IMR-90 (cell line): Measurements from ENCODE around the gene EYS. TPM values are rescaled to one million over a fixed set of nuclear protein-coding genes. Genes with fewer than 3 reads are reported as not detected.

ENCODE experiments used
- ATAC-seq: fragments of 200-7000 bp; cut with Tn5 transposase; 2 replicates; pipeline ENCODE4 v1.9.1; 2020; ENCODE audit warnings: low read depth, mild to moderate bottlenecking, moderate library complexity
- BruUV-seq: library from RNA; stranded (reverse); fragments of 400-500 nt; replicated peaks from 2 replicates; lab custom pipeline; 2021; lab: Mats Ljungman, UMichigan
- CTCF ChIA-PET: fragments of 300-600 bp; formaldehyde crosslinking; extraction: SDS; loops from one replicate; lab custom pipeline; 2021; ENCODE audit warnings: antibody characterized with exemption; lab: Yijun Ruan, JAX
- POLR2A ChIA-PET: fragments of 300-600 bp; sonication (Branson Sonifier 250); formaldehyde crosslinking; loops from one replicate; lab custom pipeline; 2022; ENCODE audit warnings: antibody characterized with exemption; ENCODE audit not compliant: unreplicated experiment; lab: Charles Lee
- DNase-seq: peaks from one replicate; pipeline ENCODE4 v3.0.0; 2013
- H2AFZ ChIP-seq: replicated peaks from 2 replicates; pipeline ENCODE3; 2013; ENCODE audit warnings: low read length, mild to moderate bottlenecking; ENCODE audit not compliant: poor library complexity
- H2AK5ac ChIP-seq: 2 replicates; pipeline ENCODE4 v1.6.1; 2013; ENCODE audit warnings: low read depth, low read length, inconsistent platforms
- H2AK9ac ChIP-seq: replicated peaks from 2 replicates; pipeline ENCODE3; 2013; ENCODE audit warnings: mild to moderate bottlenecking, low read depth, low read length, moderate library complexity; ENCODE audit not compliant: poor library complexity
- H2BK120ac ChIP-seq: 2 replicates; pipeline ENCODE4 v1.6.1; 2013; ENCODE audit warnings: low read depth, low read length, inconsistent platforms
- H2BK15ac ChIP-seq: 3 replicates; pipeline ENCODE4 v1.6.1; 2013; ENCODE audit warnings: low read depth, low read length, inconsistent platforms
- H2BK20ac ChIP-seq: 2 replicates; pipeline ENCODE4 v1.6.1; 2013; ENCODE audit warnings: low read depth, mild to moderate bottlenecking, inconsistent platforms, low read length, moderate library complexity
- H2BK5ac ChIP-seq: 2 replicates; pipeline ENCODE4 v1.6.1; 2013; ENCODE audit warnings: mild to moderate bottlenecking, low read depth, low read length, inconsistent platforms; ENCODE audit not compliant: poor library complexity, severe bottlenecking
- H3K14ac ChIP-seq: replicated peaks from 2 replicates; pipeline ENCODE4 v1.6.1; 2013; ENCODE audit warnings: low read depth, low read length, inconsistent platforms
- H3K18ac ChIP-seq: 2 replicates; pipeline ENCODE4 v1.6.1; 2013; ENCODE audit warnings: low read depth, low read length, control low read depth
- H3K23ac ChIP-seq: 2 replicates; pipeline ENCODE4 v1.6.1; 2013; ENCODE audit warnings: low read depth, low read length, inconsistent platforms
- H3K27ac ChIP-seq: 2 replicates; pipeline ENCODE4 v1.5.1; 2013; ENCODE audit warnings: mild to moderate bottlenecking, control low read depth, low read length; ENCODE audit not compliant: insufficient read depth
- H3K27me3 ChIP-seq: 2 replicates; pipeline ENCODE4 v1.6.1; 2013; ENCODE audit warnings: low read length; ENCODE audit not compliant: control insufficient read depth, insufficient read depth
- H3K36me3 ChIP-seq: 2 replicates; pipeline ENCODE4 v1.6.1; 2013; ENCODE audit warnings: low read length, mixed read lengths; ENCODE audit not compliant: control insufficient read depth, insufficient read depth
- H3K4ac ChIP-seq: 2 replicates; pipeline ENCODE4 v1.6.1; 2013; ENCODE audit warnings: low read depth, low read length, inconsistent platforms
- H3K4me1 ChIP-seq: 2 replicates; pipeline ENCODE4 v1.6.1; 2013; ENCODE audit warnings: low read length, mixed read lengths; ENCODE audit not compliant: control insufficient read depth, insufficient read depth
- H3K4me2 ChIP-seq: 2 replicates; pipeline ENCODE4 v1.6.1; 2013; ENCODE audit warnings: low read depth, mild to moderate bottlenecking, control low read depth, low read length, moderate library complexity
- H3K4me3 ChIP-seq: 2 replicates; pipeline ENCODE4 v1.5.1; 2013; ENCODE audit warnings: low read depth, mild to moderate bottlenecking, control low read depth, low read length, moderate library complexity; ENCODE audit not compliant: insufficient read depth
- H3K56ac ChIP-seq: 2 replicates; pipeline ENCODE4 v1.6.1; 2013; ENCODE audit warnings: low read length, inconsistent platforms; ENCODE audit not compliant: insufficient read depth; ENCODE audit errors: extremely low read depth
- H3K79me1 ChIP-seq, 2 experiments: 2 replicates each; pipeline ENCODE4 v1.6.1; 2013; ENCODE audit warnings: low read length in 2 of 2, inconsistent platforms in 1 of 2, low read depth in 1 of 2
- H3K9ac ChIP-seq: 2 replicates; pipeline ENCODE4 v1.6.1; 2013; ENCODE audit warnings: low read depth, low read length, control low read depth
- H3K9me1 ChIP-seq: 2 replicates; pipeline ENCODE4 v1.6.1; 2013; ENCODE audit warnings: low read length, inconsistent platforms; ENCODE audit not compliant: insufficient read depth
- H3K9me3 ChIP-seq: 2 replicates; pipeline ENCODE4 v1.6.1; 2013; ENCODE audit warnings: low read length; ENCODE audit not compliant: control insufficient read depth, insufficient read depth
- H4K20me1 ChIP-seq: 2 replicates; pipeline ENCODE4 v1.6.1; 2013; ENCODE audit warnings: low read length, inconsistent platforms; ENCODE audit not compliant: insufficient read depth
- H4K5ac ChIP-seq: 2 replicates; pipeline ENCODE4 v1.6.1; 2013; ENCODE audit warnings: mild to moderate bottlenecking, low read depth, low read length, control low read depth
- H4K8ac ChIP-seq, 2 experiments: 2 replicates each; pipeline ENCODE4 v1.6.1; 2013; ENCODE audit warnings: low read depth in 2 of 2, low read length in 2 of 2, control low read depth in 1 of 2, inconsistent platforms in 1 of 2
- H4K91ac ChIP-seq: 2 replicates; pipeline ENCODE4 v1.6.1; 2013; ENCODE audit warnings: low read depth, low read length, inconsistent platforms; ENCODE audit not compliant: insufficient read depth
- BHLHE40 ChIP-seq: fragments of 150-350 bp; IDR thresholded peaks from 2 replicates; pipeline ENCODE4 v1.6.1; 2016; ENCODE audit warnings: mild to moderate bottlenecking, low read depth, low read length
- CEBPB ChIP-seq: IDR thresholded peaks from 2 replicates; pipeline ENCODE4 v1.6.1; 2012; ENCODE audit warnings: low read depth, low read length, improper control_type of control experiment
- CHD1 ChIP-seq: IDR thresholded peaks from 2 replicates; pipeline ENCODE4 v1.6.1; 2012; ENCODE audit warnings: low read depth, low read length, improper control_type of control experiment
- MAFK ChIP-seq: IDR thresholded peaks from 2 replicates; pipeline ENCODE4 v1.6.1; 2012; ENCODE audit warnings: low read depth, low read length, improper control_type of control experiment
- MAZ ChIP-seq: IDR thresholded peaks from 2 replicates; pipeline ENCODE4 v1.6.1; 2012; ENCODE audit warnings: low read depth, mild to moderate bottlenecking, low read length, improper control_type of control experiment, moderate library complexity, borderline replicate concordance
- MXI1 ChIP-seq: IDR thresholded peaks from 2 replicates; pipeline ENCODE4 v1.6.1; 2012; ENCODE audit warnings: low read depth, mild to moderate bottlenecking, low read length, moderate library complexity, borderline replicate concordance
- NFE2L2 ChIP-seq: fragments of 150-350 bp; IDR thresholded peaks from 2 replicates; pipeline ENCODE4 v1.6.1; 2016; ENCODE audit warnings: low read depth, mild to moderate bottlenecking, low read length
- POLR2A ChIP-seq: IDR thresholded peaks from 2 replicates; pipeline ENCODE4 v1.6.1; 2012; ENCODE audit warnings: mild to moderate bottlenecking, low read depth, low read length
- RAD21 ChIP-seq: IDR thresholded peaks from 2 replicates; pipeline ENCODE4 v1.6.1; 2012; ENCODE audit warnings: low read length, improper control_type of control experiment
- RCOR1 ChIP-seq: IDR thresholded peaks from 2 replicates; pipeline ENCODE4 v1.6.1; 2012; ENCODE audit warnings: mild to moderate bottlenecking, low read length, improper control_type of control experiment; ENCODE audit not compliant: insufficient replicate concordance
- RFX5 ChIP-seq: IDR thresholded peaks from 2 replicates; pipeline ENCODE4 v1.8.0; 2012; ENCODE audit warnings: low read depth, mild to moderate bottlenecking, low read length, moderate library complexity
- SMC3 ChIP-seq: fragments of 150-350 bp; IDR thresholded peaks from 2 replicates; pipeline ENCODE4 v1.6.1; 2016; ENCODE audit warnings: low read depth, mild to moderate bottlenecking, antibody characterized with exemption, low read length, moderate library complexity
- WGBS, 2 experiments: methylation state at CpG; one replicate each; pipeline versions ENCODE4 v1.1.5 to v1.1.7; 2013; ENCODE audit warnings: missing lambda C conversion rate in 2 of 2; ENCODE audit not compliant: insufficient read length in 1 of 2; ENCODE audit errors: extremely low coverage in 2 of 2; 5-methylcytosine and 5-hydroxymethylcytosine counted together
- dilution Hi-C: fragments of 300-500 bp; cut with HindIII; formaldehyde crosslinking; loops from one replicate; pipeline ENCODE4 v1.14.3; 2018; ENCODE audit warnings: low sequenced_read_pairs; ENCODE audit not compliant: unreplicated experiment
- in situ Hi-C: fragments of 300-500 bp; cut with MboI; formaldehyde crosslinking; loops from 3 replicates; pipeline ENCODE4 v1.14.3; 2019; ENCODE audit warnings: low sequenced_read_pairs, inconsistent platforms, mixed read lengths
- intact Hi-C: fragments of 100-400 bp; cut with micrococcal nuclease; formaldehyde crosslinking; loops from 2 replicates; pipeline ENCODE4 v1.10.0; 2022
- polyA plus RNA-seq, 3 experiments: library from polyadenylated mRNA; depleted of rRNA; stranded (reverse); fragments of >200 nt; gene quantifications; 2 replicates each; pipeline ENCODE4 v1.2.3, GENCODE V29; 2012; ENCODE audit warnings: low replicate concordance in 1 of 3
- total RNA-seq: library from RNA; depleted of rRNA; stranded (reverse); fragments of >200 nt; gene quantifications from 2 replicates; pipeline ENCODE4 v1.2.3, GENCODE V29; 2012
- TF ChIP-seq, protein P1 (sequence below): conservative IDR thresholded peaks from 2 replicates; pipeline ENCODE4 v1.5.1; 2012; ENCODE audit warnings: mild to moderate bottlenecking, low read depth, low read length, improper control_type of control experiment

Gene EYS
- total and polyA plus RNA-seq, 2 of the 4 experiments (the other 2 are of a cell fraction) = under 0.01 TPM; not detected in 1

DNA sequence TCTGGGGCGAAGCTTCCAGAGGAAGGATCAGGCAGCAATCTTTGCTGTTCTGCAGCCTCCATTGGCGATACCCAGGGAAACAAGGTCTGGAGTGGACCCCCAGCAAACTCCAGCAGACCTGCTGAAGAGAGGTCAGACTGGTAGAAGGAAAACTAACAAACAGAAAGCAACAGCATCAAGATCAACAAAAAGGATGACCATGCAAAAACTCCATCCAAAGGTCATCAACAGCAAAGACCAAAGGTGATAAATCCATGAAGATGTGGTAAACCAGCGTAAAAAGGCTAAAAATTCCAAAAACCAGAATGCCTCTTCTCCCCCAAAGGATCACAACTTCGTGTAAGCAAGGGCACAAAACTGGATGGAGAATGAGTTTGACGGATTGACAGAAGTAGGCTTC lies 1818.6 kb downstream of the EYS start:
- ATAC-seq (no peak), DNase-seq (no peak)
- Histone ChIP-seq H2BK120ac (no peak overlapping the region), H3K27ac (no peak overlapping the region), H2BK15ac (no peak overlapping the region), H3K14ac (no peak overlapping the region), H3K4me1 (no peaks in the 10 kb centered on the region), H3K79me1 (no peaks in the 10 kb centered on the region), H2AFZ (no peak overlapping the region), H4K20me1 (no peaks in the 10 kb centered on the region), H4K8ac (no peak overlapping the region), H3K4me2 (no peak overlapping the region), H3K36me3 (no peaks in the 10 kb centered on the region), H3K9ac (no peak overlapping the region), H3K23ac (no peak overlapping the region), H2AK5ac (no peak overlapping the region), H2AK9ac (no peak overlapping the region), H2BK5ac (no peak overlapping the region), H3K4ac (no peak overlapping the region), H3K9me3 (no peaks in the 10 kb centered on the region), H2BK20ac (no peak overlapping the region), H4K91ac (no peak overlapping the region), H3K18ac (no peak overlapping the region), H3K4me3 (no peak overlapping the region), H3K56ac (no peak overlapping the region), H3K9me1 (no peaks in the 10 kb centered on the region), H4K5ac (no peak overlapping the region), H3K27me3 (no peaks in the 10 kb centered on the region)
- intact Hi-C loops (no loop called here), in situ Hi-C loops (no loop called here), dilution Hi-C loops (no loop called here)
- POLR2A ChIA-PET = no interaction called here
- no TSS peak for BruUV-seq
- CTCF ChIA-PET = no interaction called here
- WGBS, 2 experiments = 80% methylated on average over 1 of the region's 5 CpGs; no CpG with 5 or more reads in 1 of the 2 experiments
- TF ChIP-seq CEBPB = no peak
- TF ChIP-seq SMC3 = no peak
- TF ChIP-seq MAZ = no peak
- no peak for TF ChIP-seq CHD1
- TF ChIP-seq BHLHE40 = no peak
- TF ChIP-seq NFE2L2 = no peak
- no peak for TF ChIP-seq MAFK
- TF ChIP-seq, protein P1, sequence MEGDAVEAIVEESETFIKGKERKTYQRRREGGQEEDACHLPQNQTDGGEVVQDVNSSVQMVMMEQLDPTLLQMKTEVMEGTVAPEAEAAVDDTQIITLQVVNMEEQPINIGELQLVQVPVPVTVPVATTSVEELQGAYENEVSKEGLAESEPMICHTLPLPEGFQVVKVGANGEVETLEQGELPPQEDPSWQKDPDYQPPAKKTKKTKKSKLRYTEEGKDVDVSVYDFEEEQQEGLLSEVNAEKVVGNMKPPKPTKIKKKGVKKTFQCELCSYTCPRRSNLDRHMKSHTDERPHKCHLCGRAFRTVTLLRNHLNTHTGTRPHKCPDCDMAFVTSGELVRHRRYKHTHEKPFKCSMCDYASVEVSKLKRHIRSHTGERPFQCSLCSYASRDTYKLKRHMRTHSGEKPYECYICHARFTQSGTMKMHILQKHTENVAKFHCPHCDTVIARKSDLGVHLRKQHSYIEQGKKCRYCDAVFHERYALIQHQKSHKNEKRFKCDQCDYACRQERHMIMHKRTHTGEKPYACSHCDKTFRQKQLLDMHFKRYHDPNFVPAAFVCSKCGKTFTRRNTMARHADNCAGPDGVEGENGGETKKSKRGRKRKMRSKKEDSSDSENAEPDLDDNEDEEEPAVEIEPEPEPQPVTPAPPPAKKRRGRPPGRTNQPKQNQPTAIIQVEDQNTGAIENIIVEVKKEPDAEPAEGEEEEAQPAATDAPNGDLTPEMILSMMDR = no peak
- no peak for TF ChIP-seq POLR2A
- TF ChIP-seq RFX5 = no peak
- no peak for TF ChIP-seq RAD21
- TF ChIP-seq RCOR1 = no peak
- no peak for TF ChIP-seq MXI1
